NCI-H526 (cell line): ENCODE measurements around the gene RAPGEF4.

ENCODE experiments used
- DNase-seq, 2 experiments: peaks; one replicate each; lab custom pipeline; 2025; lab: John Stamatoyannopoulos, UW

Gene RAPGEF4

GRCh38 chr2:172823261-172823850 is 87.7 kb downstream of the RAPGEF4 start:
- no peak for DNase-seq

GRCh38 chr2:172826522-172826921 is 90.9 kb downstream of the RAPGEF4 start:
- no peak for DNase-seq

GRCh38 chr2:172829229-172829628 is 93.6 kb downstream of the RAPGEF4 start:
- DNase-seq: no peak

- DNase-seq: no peak
Observed at GRCh38 chr2:172830482-172830881, 94.8 kb downstream of the RAPGEF4 start.

- no peak for DNase-seq
Observed at GRCh38 chr2:172833898-172834297, 98.3 kb downstream of the RAPGEF4 start.

- DNase-seq: peak in 1 of 2 experiments; percentile 45
Observed at GRCh38 chr2:172834881-172835280, 99.2 kb downstream of the RAPGEF4 start.

- peak in 1 of 2 experiments; percentile 24 for DNase-seq
Observed at GRCh38 chr2:172836347-172836821, 100.7 kb downstream of the RAPGEF4 start.

GRCh38 chr2:172836827-172837226 is 101.2 kb downstream of the RAPGEF4 start:
- no peak for DNase-seq

GRCh38 chr2:172839446-172839845 is 103.8 kb downstream of the RAPGEF4 start:
- no peak for DNase-seq

- DNase-seq: peak; percentile 60 to 67
Observed at GRCh38 chr2:172842511-172843265, 107.0 kb downstream of the RAPGEF4 start.

GRCh38 chr2:172843266-172843582 is 107.6 kb downstream of the RAPGEF4 start:
- peak; percentile 58 to 65 for DNase-seq

GRCh38 chr2:172843902-172844715 is 108.5 kb downstream of the RAPGEF4 start:
- DNase-seq: peak; percentile 92 to 96

GRCh38 chr2:172845028-172845630 is 109.5 kb downstream of the RAPGEF4 start:
- peak in 1 of 2 experiments; percentile 44 for DNase-seq

- no peak for DNase-seq
Observed at GRCh38 chr2:172846551-172846950, 110.9 kb downstream of the RAPGEF4 start.

GRCh38 chr2:172847188-172847587 is 111.5 kb downstream of the RAPGEF4 start:
- DNase-seq: no peak

- DNase-seq: no peak
Observed at GRCh38 chr2:172848519-172848918, 112.9 kb downstream of the RAPGEF4 start.

GRCh38 chr2:172849519-172850217 is 114.0 kb downstream of the RAPGEF4 start:
- DNase-seq: no peak

- no peak for DNase-seq
Observed at GRCh38 chr2:172855588-172855987, 119.9 kb downstream of the RAPGEF4 start.

GRCh38 chr2:172856606-172857005 is 121.0 kb downstream of the RAPGEF4 start:
- no peak for DNase-seq

GRCh38 chr2:172858473-172858745 is 122.8 kb downstream of the RAPGEF4 start:
- no peak for DNase-seq

GRCh38 chr2:172859581-172860335 is 124.1 kb downstream of the RAPGEF4 start:
- peak; percentile 91 to 95 for DNase-seq
